ENCODE measurements around the gene NPHP4.
"Not testable (repeated sequence)": the region's sequence is repeated elsewhere in the genome, so short reads cannot be mapped to it uniquely, and the experiment has no call there.

NPHP4 gene

DNA sequence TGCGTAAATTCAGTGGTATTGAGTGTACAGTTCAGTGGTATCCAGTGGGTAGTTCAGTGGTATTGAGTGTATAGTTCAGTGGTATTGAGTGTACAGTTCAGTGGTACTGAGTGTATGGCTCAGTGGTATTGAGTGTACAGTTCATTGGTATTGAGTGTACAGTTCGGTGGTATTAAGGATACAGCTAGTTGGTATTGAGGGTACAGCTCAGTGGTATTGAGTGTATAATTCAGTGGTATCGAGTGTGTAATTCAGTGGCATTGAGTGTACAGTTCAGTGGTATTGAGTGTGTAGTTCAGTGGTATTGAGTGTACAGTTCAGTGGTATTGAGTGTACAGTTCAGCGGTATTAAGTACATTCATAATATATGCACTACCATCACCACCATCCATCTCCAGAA is 30.0 kb upstream of the NPHP4 start:
- no peak overlapping the region for H3K4me2 ChIP-seq (ENCODE audit: low read length)
- H3K27ac ChIP-seq: no peak overlapping the region
- H3K27me3 ChIP-seq (ENCODE audit: control insufficient read depth, insufficient read depth, low read length): no peaks in the 10 kb centered on the region
- H3K4me3 ChIP-seq (ENCODE audit: low read depth, low read length): no peak overlapping the region
- H3K79me2 ChIP-seq: no peaks in the 10 kb centered on the region
- no peaks in the 10 kb centered on the region for H3K9me3 ChIP-seq (ENCODE audit: control insufficient read depth, low read length)
- no peaks in the 10 kb centered on the region for H3K4me1 ChIP-seq
- TF ChIP-seq CTCF (IDR thresholded peaks at IDR 0.05): no peak
- H3K9ac ChIP-seq: no peak overlapping the region
- no peak overlapping the region for H2AFZ ChIP-seq
- H3K36me3 ChIP-seq (ENCODE audit: control insufficient read depth, insufficient read depth, low read length): no peaks in the 10 kb centered on the region

- no peak overlapping the region for H3K27ac ChIP-seq
- no peaks in the 10 kb centered on the region for H3K79me2 ChIP-seq
- H2AFZ ChIP-seq: no peak overlapping the region
- no peak overlapping the region for H3K9ac ChIP-seq
- no peaks in the 10 kb centered on the region for H3K4me1 ChIP-seq
- TF ChIP-seq CTCF (IDR thresholded peaks at IDR 0.05): no peak
- H3K4me3 ChIP-seq (ENCODE audit: low read depth, low read length): no peak overlapping the region
- no peaks in the 10 kb centered on the region for H3K9me3 ChIP-seq (ENCODE audit: control insufficient read depth, low read length)
- no peaks in the 10 kb centered on the region for H3K36me3 ChIP-seq (ENCODE audit: control insufficient read depth, insufficient read depth, low read length)
- no peak overlapping the region for H3K4me2 ChIP-seq (ENCODE audit: low read length)
- no peaks in the 10 kb centered on the region for H3K27me3 ChIP-seq (ENCODE audit: control insufficient read depth, insufficient read depth, low read length)
Observed at GRCh38 chr1:6019166-6019845, 27.1 kb upstream of the NPHP4 start.

DNA sequence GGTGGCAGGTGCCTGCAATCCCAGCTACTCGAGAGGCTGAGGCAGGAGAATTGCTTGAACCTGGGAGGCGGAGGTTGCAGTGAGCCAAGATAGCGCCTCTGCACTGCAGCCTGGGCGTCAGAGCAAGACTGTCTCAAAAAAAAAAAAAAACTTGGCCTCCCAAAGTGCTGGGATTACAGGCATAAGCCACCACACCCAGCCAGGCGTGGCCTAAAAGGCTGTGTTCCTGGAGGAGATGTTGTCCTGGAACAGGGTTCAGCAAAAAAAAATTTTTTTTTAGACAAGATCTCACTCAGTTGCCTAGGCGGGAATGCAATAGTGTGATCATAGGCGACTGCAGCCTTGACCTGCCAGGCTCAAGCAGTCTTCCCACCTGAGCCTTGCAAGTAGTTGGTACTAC is 25.4 kb upstream of the NPHP4 start:
- not testable (repeated sequence) for H3K27me3 ChIP-seq (ENCODE audit: control insufficient read depth, insufficient read depth, low read length); H3K79me2 ChIP-seq; H3K27ac ChIP-seq; H3K36me3 ChIP-seq (ENCODE audit: control insufficient read depth, insufficient read depth, low read length); H3K9me3 ChIP-seq (ENCODE audit: control insufficient read depth, low read length); H2AFZ ChIP-seq; H3K4me2 ChIP-seq (ENCODE audit: low read length); H3K9ac ChIP-seq; H3K4me1 ChIP-seq; H3K4me3 ChIP-seq (ENCODE audit: low read depth, low read length)

- Histone ChIP-seq H3K36me3 (ENCODE audit: control insufficient read depth, insufficient read depth, low read length) (no peaks in the 10 kb centered on the region), H3K79me2 (no peaks in the 10 kb centered on the region), H3K27me3 (ENCODE audit: control insufficient read depth, insufficient read depth, low read length) (no peaks in the 10 kb centered on the region), H3K4me2 (ENCODE audit: low read length) (no peak overlapping the region), H3K9me3 (ENCODE audit: control insufficient read depth, low read length) (no peaks in the 10 kb centered on the region), H3K4me1 (no peaks in the 10 kb centered on the region), H3K4me3 (ENCODE audit: low read depth, low read length) (no peak overlapping the region), H3K9ac (no peak overlapping the region), H2AFZ (no peak overlapping the region), H3K27ac (no peak overlapping the region)
- TF ChIP-seq CTCF (IDR thresholded peaks at IDR 0.05): no peak
Observed at GRCh38 chr1:6016191-6016865, 24.1 kb upstream of the NPHP4 start.

- no peak for TF ChIP-seq CTCF (IDR thresholded peaks at IDR 0.05)
- H3K4me2 ChIP-seq (ENCODE audit: low read length): no peak overlapping the region
- no peaks in the 10 kb centered on the region for H3K79me2 ChIP-seq
- no peaks in the 10 kb centered on the region for H3K27me3 ChIP-seq (ENCODE audit: control insufficient read depth, insufficient read depth, low read length)
- no peak overlapping the region for H3K4me3 ChIP-seq (ENCODE audit: low read depth, low read length)
- H3K27ac ChIP-seq: no peak overlapping the region
- no peaks in the 10 kb centered on the region for H3K4me1 ChIP-seq
- no peaks in the 10 kb centered on the region for H3K9me3 ChIP-seq (ENCODE audit: control insufficient read depth, low read length)
- H2AFZ ChIP-seq: no peak overlapping the region
- no peak overlapping the region for H3K9ac ChIP-seq
- no peaks in the 10 kb centered on the region for H3K36me3 ChIP-seq (ENCODE audit: control insufficient read depth, insufficient read depth, low read length)
Observed at GRCh38 chr1:6014130-6014999, 22.1 kb upstream of the NPHP4 start.
